H1 (cell line): Measurements from ENCODE around the gene TNS3. TPM values are rescaled to one million over a fixed set of nuclear protein-coding genes. Genes with fewer than 3 reads are reported as not detected.

ENCODE experiments used
- CTCF ChIA-PET: fragments of 300-600 bp; sonication (Branson Sonifier 250); formaldehyde crosslinking; loops from one replicate; lab custom pipeline; 2021; ENCODE audit not compliant: partially characterized antibody; lab: Charles Lee
- POLR2A ChIA-PET: fragments of 300-600 bp; sonication (Branson Sonifier 250); formaldehyde crosslinking; loops from one replicate; lab custom pipeline; 2021; ENCODE audit warnings: inconsistent platforms; ENCODE audit not compliant: partially characterized antibody; lab: Charles Lee
- DNase-seq, 2 experiments: peaks; one replicate each; pipeline versions ENCODE4 v3.0.0 to v3.0.0-alpha.2; 2010 to 2022; ENCODE audit warnings: low spot score in 2 of 2, low read depth in 1 of 2, mixed read lengths in 1 of 2
- FAIRE-seq: peaks from 2 replicates; lab custom pipeline; 2011; peaks lifted over from hg19 to GRCh38; lab: Jason Lieb, UNC
- H2AFZ ChIP-seq: 2 replicates; pipeline ENCODE4 v1.8.1; 2012; ENCODE audit warnings: low read length, inconsistent platforms
- H2AK5ac ChIP-seq: 2 replicates; pipeline ENCODE4 v1.6.1; 2013; ENCODE audit warnings: low read depth, low read length
- H2BK120ac ChIP-seq: replicated peaks from 2 replicates; pipeline ENCODE3; 2013; ENCODE audit warnings: low read depth, low read length, inconsistent platforms
- H2BK12ac ChIP-seq: 2 replicates; pipeline ENCODE4 v1.6.1; 2013; ENCODE audit warnings: low read depth, low read length
- H2BK15ac ChIP-seq: 2 replicates; pipeline ENCODE4 v1.6.1; 2013; ENCODE audit warnings: low read length
- H2BK20ac ChIP-seq: 2 replicates; pipeline ENCODE4 v1.6.1; 2013; ENCODE audit warnings: low read length
- H2BK5ac ChIP-seq: 2 replicates; pipeline ENCODE4 v1.6.1; 2013; ENCODE audit warnings: low read depth, low read length
- H3K14ac ChIP-seq: 2 replicates; pipeline ENCODE4 v1.6.1; 2013; ENCODE audit warnings: inconsistent platforms; ENCODE audit not compliant: insufficient read length
- H3K18ac ChIP-seq: 2 replicates; pipeline ENCODE4 v1.6.1; 2013; ENCODE audit warnings: low read length; ENCODE audit errors: extremely low read depth
- H3K23ac ChIP-seq: 2 replicates; pipeline ENCODE4 v1.6.1; 2013; ENCODE audit warnings: inconsistent platforms; ENCODE audit not compliant: insufficient read length
- H3K23me2 ChIP-seq: 2 replicates; pipeline ENCODE4 v1.6.1; 2013; ENCODE audit warnings: low read depth, low read length
- H3K27ac ChIP-seq: 2 replicates; pipeline ENCODE4 v1.6.1; 2011; ENCODE audit warnings: low read depth, low read length, inconsistent platforms
- H3K27me3 ChIP-seq, 4 experiments: replicated peaks in 1 of 4; 1 replicate in 1 of 4; 2 replicates in 3 of 4; pipeline versions ENCODE4 v1.6.1 to v1.8.1; 2011 to 2013; ENCODE audit warnings: low read length in 3 of 4, mild to moderate bottlenecking in 3 of 4, inconsistent platforms in 2 of 4, mixed read lengths in 2 of 4, moderate library complexity in 1 of 4; ENCODE audit not compliant: control insufficient read depth in 3 of 4, insufficient read depth in 3 of 4; ENCODE audit errors: extremely low read depth in 1 of 4
- H3K36me3 ChIP-seq, 4 experiments: 2 replicates each; pipeline versions ENCODE4 v1.6.1 to v1.8.1; 2011 to 2013; ENCODE audit warnings: mild to moderate bottlenecking in 4 of 4, low read length in 3 of 4, moderate library complexity in 2 of 4, control low read depth in 1 of 4, inconsistent platforms in 1 of 4; ENCODE audit not compliant: insufficient read depth in 4 of 4, control insufficient read depth in 2 of 4
- H3K4ac ChIP-seq: replicated peaks from 2 replicates; pipeline ENCODE3; 2013; ENCODE audit warnings: low read length, low read depth, mixed read lengths, inconsistent platforms; ENCODE audit not compliant: insufficient read length
- H3K4me1 ChIP-seq, 4 experiments: replicated peaks in 1 of 4; 1 replicate in 1 of 4; 2 replicates in 3 of 4; pipeline versions ENCODE4 v1.6.1 to v1.8.1; 2011 to 2013; ENCODE audit warnings: low read length in 3 of 4, inconsistent platforms in 2 of 4, mixed read lengths in 1 of 4; ENCODE audit not compliant: insufficient read depth in 4 of 4, control insufficient read depth in 3 of 4
- H3K4me2 ChIP-seq, 2 experiments: 2 replicates each; pipeline versions ENCODE4 v1.6.1 to v1.8.1; 2011 to 2013; ENCODE audit warnings: low read depth in 2 of 2, low read length in 2 of 2, control low read depth in 1 of 2, inconsistent platforms in 1 of 2, mild to moderate bottlenecking in 1 of 2; ENCODE audit not compliant: insufficient read depth in 1 of 2
- H3K4me3 ChIP-seq, 4 experiments: fragments of 200-600, 300-600 bp in 1 of 4; sonication (generic), shearing (Covaris generic), sonication (Bioruptor Twin) in 1 of 4; 2 replicates each; pipeline versions ENCODE4 v1.5.1 to v1.8.1; 2011 to 2016; ENCODE audit warnings: low read length in 4 of 4, low read depth in 3 of 4, control low read depth in 2 of 4, inconsistent platforms in 2 of 4, mild to moderate bottlenecking in 2 of 4, mixed read lengths in 1 of 4, moderate library complexity in 1 of 4; ENCODE audit not compliant: insufficient read depth in 2 of 4; ENCODE audit errors: extremely low read depth in 1 of 4
- H3K56ac ChIP-seq: replicated peaks from 2 replicates; pipeline ENCODE3; 2013; ENCODE audit warnings: low read depth, mild to moderate bottlenecking, mixed read lengths, low read length, inconsistent platforms; ENCODE audit not compliant: insufficient read length
- H3K79me1 ChIP-seq: 2 replicates; pipeline ENCODE4 v1.6.1; 2013; ENCODE audit warnings: low read depth, low read length, control low read depth
- H3K79me2 ChIP-seq, 2 experiments: 2 replicates each; pipeline versions ENCODE4 v1.6.1 to v1.8.1; 2012 to 2013; ENCODE audit warnings: low read length in 2 of 2, mild to moderate bottlenecking in 2 of 2, inconsistent platforms in 1 of 2; ENCODE audit not compliant: insufficient read depth in 2 of 2, control insufficient read depth in 1 of 2
- H3K9ac ChIP-seq, 4 experiments: replicated peaks in 1 of 4; 1 replicate in 1 of 4; 2 replicates in 3 of 4; pipeline versions ENCODE4 v1.6.1 to v1.8.1; 2011 to 2013; ENCODE audit warnings: low read depth in 3 of 4, low read length in 3 of 4, control low read depth in 2 of 4, mild to moderate bottlenecking in 2 of 4, moderate library complexity in 2 of 4, inconsistent platforms in 1 of 4; ENCODE audit errors: extremely low read depth in 1 of 4
- H3K9me3 ChIP-seq, 2 experiments: 2 replicates each; pipeline versions ENCODE4 v1.6.1 to v1.8.1; 2012 to 2013; ENCODE audit warnings: mild to moderate bottlenecking in 2 of 2, moderate library complexity in 2 of 2, control low read depth in 1 of 2, inconsistent platforms in 1 of 2, low read depth in 1 of 2, low read length in 1 of 2, mixed read lengths in 1 of 2; ENCODE audit not compliant: insufficient read depth in 2 of 2
- H4K20me1 ChIP-seq, 2 experiments: replicated peaks in 1 of 2; 2 replicates each; pipeline versions ENCODE3 to v1.8.1; 2011 to 2013; ENCODE audit warnings: inconsistent platforms in 2 of 2, low read length in 2 of 2, mild to moderate bottlenecking in 1 of 2; ENCODE audit not compliant: insufficient read depth in 2 of 2, control insufficient read depth in 1 of 2
- H4K5ac ChIP-seq: 2 replicates; pipeline ENCODE4 v1.6.1; 2013; ENCODE audit warnings: low read length, low read depth, mixed read lengths, inconsistent platforms; ENCODE audit not compliant: insufficient read length
- H4K8ac ChIP-seq: 2 replicates; pipeline ENCODE4 v1.8.0; 2013; ENCODE audit warnings: mild to moderate bottlenecking, moderate library complexity, low read length, inconsistent platforms; ENCODE audit not compliant: insufficient read depth; ENCODE audit errors: extremely low read depth
- H4K91ac ChIP-seq: replicated peaks from 2 replicates; pipeline ENCODE3; 2013; ENCODE audit warnings: low read length, mixed read lengths, inconsistent platforms; ENCODE audit not compliant: insufficient read length
- EGR1 ChIP-seq: IDR thresholded peaks from 2 replicates; pipeline ENCODE4 v1.6.1; 2011; ENCODE audit warnings: low read depth, low read length, borderline replicate concordance
- KDM1A ChIP-seq: fragments of 200-600, 300-600 bp; sonication (generic); IDR thresholded peaks from 2 replicates; pipeline ENCODE4 v1.7.1; 2016; ENCODE audit warnings: mild to moderate bottlenecking, low read length, borderline replicate concordance
- NANOG ChIP-seq: IDR thresholded peaks from 2 replicates; pipeline ENCODE4 v1.6.1; 2011; ENCODE audit warnings: low read length, low read depth, mild to moderate bottlenecking, inconsistent platforms; ENCODE audit not compliant: insufficient read depth, poor library complexity, severe bottlenecking
- WGBS, 2 experiments: shearing (Covaris generic) in 1 of 2; methylation state at CpG; one replicate each; pipeline versions ENCODE4 v1.1.6 to v1.1.7; 2013 to 2015; ENCODE audit warnings: low lambda C conversion rate in 2 of 2, mixed read lengths in 2 of 2, inconsistent platforms in 1 of 2, low coverage in 1 of 2, missing lambda C conversion rate in 1 of 2; ENCODE audit not compliant: insufficient replicate concordance in 2 of 2, insufficient coverage in 1 of 2, insufficient read length in 1 of 2; ENCODE audit errors: extremely low coverage in 1 of 2, missing lambda C conversion rate in 1 of 2; 5-methylcytosine and 5-hydroxymethylcytosine counted together
- polyA plus RNA-seq, 7 experiments: library from polyadenylated mRNA; depleted of rRNA in 3 of 7; stranded (reverse) in 5 of 7; unstranded in 2 of 7; fragments of >200 nt in 5 of 7; fragments of 200-250 nt in 2 of 7; gene quantifications; 1 replicate in 5 of 7; 2 replicates in 1 of 7; 4 replicates in 1 of 7; pipeline versions ENCODE4 v1.2.1 to v1.2.3, GENCODE V29; 2011 to 2013; ENCODE audit warnings: missing spikeins in 2 of 7, mixed read lengths in 2 of 7
- total RNA-seq: library from RNA; stranded (reverse); fragmentation: NEBNext Ultra II Directional; extraction: Animal tissue kit (Norgen Biotek cat#: 25700); gene quantifications from 2 replicates; pipeline ENCODE4 v1.2.1, GENCODE V29; 2021

Gene TNS3
- total and polyA plus RNA-seq, 2 of the 8 experiments (the other 6 are each of a cell fraction or from before 2014, with no cell fraction given): 11.9 to 24.2 TPM

GRCh38 chr7:47582764-47583738 is 1.1 kb upstream of the TNS3 start:
- H3K23ac ChIP-seq: no peak overlapping the region
- peaks cover 5 to 33% (median 13%) of the 10 kb centered on the region in 4 experiments for H3K4me1 ChIP-seq
- no peak overlapping the region for H2BK15ac ChIP-seq
- no peak overlapping the region for H3K27ac ChIP-seq
- H2BK12ac ChIP-seq: peak overlapping the region; percentile 22; the same call in 1 of the 2 replicates
- no peak for DNase-seq
- peak overlapping the region; percentile 18 for H2BK120ac ChIP-seq
- no peak for TF ChIP-seq EGR1
- no peak for TF ChIP-seq KDM1A
- TF ChIP-seq NANOG: no peak
- H3K23me2 ChIP-seq: peaks cover 3% of the 10 kb centered on the region; the same call in 1 of the 2 replicates
- H4K5ac ChIP-seq: no peak overlapping the region
- peak overlapping the region; percentile 80 to 97 for H3K4me2 ChIP-seq
- no peak overlapping the region for H2BK5ac ChIP-seq
- H4K91ac ChIP-seq: no peak overlapping the region
- peaks cover 0 to 17% (median 13%) of the 10 kb centered on the region in 4 experiments; a peak in 6 of 7 replicates for H3K27me3 ChIP-seq
- no peak overlapping the region for H3K56ac ChIP-seq
- 82% methylated on average over 15 of the region's 15 CpGs; no CpG with 5 or more reads in 1 of the 2 experiments for WGBS, 2 experiments
- no peak overlapping the region for H3K14ac ChIP-seq
- H2BK20ac ChIP-seq: 0 out of 2 replicates have a peak overlapping the region, but pooled peaks have one; percentile 2
- no peak overlapping the region for H3K9ac ChIP-seq
- ChIA-PET CTCF (interaction anchor here (0.7 to 2.0 kb wide), 9 partner anchors 9 to 329 kb away, joined by 3 to 5 read pairs (median 4); no protein-coding TSS in a partner anchor), POLR2A (interaction anchor here (1.3 to 2.1 kb wide), 3 partner anchors 8 to 47 kb away, joined by 6 to 9 read pairs (median 6); no protein-coding TSS in a partner anchor)
- no peak for FAIRE-seq
- H3K4me3 ChIP-seq: peak overlapping the region in 3 of 4 experiments; percentile 58 to 91 (median 73); a peak in 4 of 8 replicates
- H2AK5ac ChIP-seq: no peak overlapping the region
- H3K36me3 ChIP-seq: no peaks in the 10 kb centered on the region
- peaks cover 5 to 21% of the 10 kb centered on the region in 2 experiments for H3K79me2 ChIP-seq
- no peaks in the 10 kb centered on the region for H4K20me1 ChIP-seq
- H3K9me3 ChIP-seq: no peaks in the 10 kb centered on the region
- no peak overlapping the region for H3K4ac ChIP-seq
- peak overlapping the region; percentile 38; the same call in 1 of the 2 replicates for H3K18ac ChIP-seq
- no peak overlapping the region for H4K8ac ChIP-seq
- H2AFZ ChIP-seq: peak overlapping the region; percentile 79
- H3K79me1 ChIP-seq: peaks cover 6% of the 10 kb centered on the region; the same call in 1 of the 2 replicates
